DMS53 (cell line): ENCODE data around the gene TAB3.

Experiments used
- DNase-seq: peaks from one replicate; lab custom pipeline; 2025; lab: John Stamatoyannopoulos, UW

The TAB3 gene

GRCh38 chrX:30889147-30890140, at the start of gene TAB3:
TAB3 (minus strand) TSS chrX:30889254; CDS start chrX:30859588, 29,666 bp downstream.
- DNase-seq = peak; percentile 99

GRCh38 chrX:30938295-30938694, 49.2 kb upstream of the TAB3 start:
- DNase-seq = no peak

GRCh38 chrX:30935985-30936384, 46.9 kb upstream of the TAB3 start:
- DNase-seq = peak; percentile 69

GRCh38 chrX:30931920-30932319, 42.9 kb upstream of the TAB3 start:
- DNase-seq = no peak

- no peak for DNase-seq
Measured at GRCh38 chrX:30930679-30931078, 41.6 kb upstream of the TAB3 start.

- DNase-seq = no peak
Measured at GRCh38 chrX:30930143-30930542, 41.1 kb upstream of the TAB3 start.

GRCh38 chrX:30920271-30920670, 31.2 kb upstream of the TAB3 start:
- DNase-seq = no peak

GRCh38 chrX:30918480-30918879, 29.4 kb upstream of the TAB3 start:
- no peak for DNase-seq

- no peak for DNase-seq
Measured at GRCh38 chrX:30913492-30913891, 24.4 kb upstream of the TAB3 start.

- DNase-seq = no peak
Measured at GRCh38 chrX:30910124-30910860, 21.2 kb upstream of the TAB3 start.

GRCh38 chrX:30906726-30907125, 17.7 kb upstream of the TAB3 start:
- DNase-seq = no peak

- no peak for DNase-seq
Measured at GRCh38 chrX:30905321-30905720, 16.3 kb upstream of the TAB3 start.

- DNase-seq = no peak
Measured at GRCh38 chrX:30904632-30905031, 15.6 kb upstream of the TAB3 start.

- DNase-seq = peak; percentile 10
Measured at GRCh38 chrX:30904186-30904585, 15.1 kb upstream of the TAB3 start.

- no peak for DNase-seq
Measured at GRCh38 chrX:30900227-30900626, 11.2 kb upstream of the TAB3 start.

- no peak for DNase-seq
Measured at GRCh38 chrX:30898886-30899285, 9.8 kb upstream of the TAB3 start.

GRCh38 chrX:30895370-30895769, 6.3 kb upstream of the TAB3 start:
- no peak for DNase-seq

- DNase-seq = no peak
Measured at GRCh38 chrX:30893206-30893605, 4.2 kb upstream of the TAB3 start.

GRCh38 chrX:30892591-30892990, 3.5 kb upstream of the TAB3 start:
- peak; percentile 70 for DNase-seq

- peak; percentile 53 for DNase-seq
Measured at GRCh38 chrX:30888526-30889146, 418 bp downstream of the TAB3 start.

GRCh38 chrX:30887721-30888120, 1.3 kb downstream of the TAB3 start:
- no peak for DNase-seq

GRCh38 chrX:30887288-30887687, 1.8 kb downstream of the TAB3 start:
- DNase-seq = no peak

- DNase-seq = no peak
Measured at GRCh38 chrX:30885136-30885535, 3.9 kb downstream of the TAB3 start.
